Lung (tissue), 12 donors: Measurements from ENCODE around the gene UBL4B. TPM values are rescaled to one million over a fixed set of nuclear protein-coding genes. Genes with fewer than 3 reads are reported as not detected.

Experiments
- ATAC-seq: fragments of 200-7000 bp; cut with Tn5 transposase; one replicate; pipeline ENCODE4 v1.9.1; 2020; ENCODE audit warnings: moderate number of reproducible peaks; ENCODE audit not compliant: insufficient read depth, low FRiP score
- DNase-seq, 3 donors: peaks; one replicate each; pipeline ENCODE4 v3.0.0-alpha.2; 2013 to 2017
- H3K27ac ChIP-seq, 2 donors: one replicate each; pipeline ENCODE4 v1.5.1; 2013; ENCODE audit warnings: mild to moderate bottlenecking in 2 of 2, moderate library complexity in 2 of 2, control low read depth in 1 of 2, inconsistent platforms in 1 of 2, low read depth in 1 of 2, low read length in 1 of 2
- H3K27me3 ChIP-seq, 3 donors: one replicate each; pipeline ENCODE4 v1.5.1; 2013; ENCODE audit warnings: low read length in 2 of 3; ENCODE audit not compliant: control insufficient read depth in 3 of 3, insufficient read depth in 3 of 3
- H3K36me3 ChIP-seq, 4 donors: one replicate each; pipeline ENCODE4 v1.5.1; 2013; ENCODE audit warnings: low read length in 4 of 4, mild to moderate bottlenecking in 1 of 4, moderate library complexity in 1 of 4; ENCODE audit not compliant: control insufficient read depth in 4 of 4, insufficient read depth in 4 of 4
- H3K4me1 ChIP-seq, 5 donors: one replicate each; pipeline ENCODE4 v1.5.1; 2013; ENCODE audit warnings: low read length in 5 of 5, mild to moderate bottlenecking in 2 of 5, moderate library complexity in 1 of 5; ENCODE audit not compliant: control insufficient read depth in 5 of 5, insufficient read depth in 5 of 5
- H3K4me3 ChIP-seq: one replicate; pipeline ENCODE4 v1.5.1; 2013; ENCODE audit warnings: mild to moderate bottlenecking, control low read depth, moderate library complexity
- H3K9ac ChIP-seq, 2 donors: one replicate each; pipeline ENCODE4 v1.5.1; 2013; ENCODE audit warnings: low read length in 2 of 2, control low read depth in 1 of 2; ENCODE audit not compliant: insufficient read depth in 1 of 2
- H3K9me3 ChIP-seq, 4 donors: one replicate each; pipeline ENCODE4 v1.5.1; 2013; ENCODE audit warnings: low read length in 3 of 4, mild to moderate bottlenecking in 1 of 4, moderate library complexity in 1 of 4; ENCODE audit not compliant: control insufficient read depth in 4 of 4, insufficient read depth in 3 of 4
- WGBS, 2 donors: extraction: QIAGEN DNeasy Blood & Tissue Kit; methylation state at CpG; one replicate each; pipeline ENCODE4 v1.1.7; 2013; 5-methylcytosine and 5-hydroxymethylcytosine counted together
- polyA plus RNA-seq, 2 donors: library from polyadenylated mRNA; stranded (reverse); fragments of 200-250 nt; gene quantifications; one replicate each; pipeline ENCODE4 v1.2.1, GENCODE V29; 2013
- total RNA-seq, 2 donors: library from RNA; depleted of rRNA in 1 of 2; stranded (reverse); fragments of >200 nt in 1 of 2; gene quantifications; one replicate each; pipeline ENCODE4 v1.2.1, GENCODE V29; 2014 to 2021
- TF ChIP-seq, protein P1 (sequence below): IDR thresholded peaks from 2 replicates; pipeline ENCODE4 v1.5.1; 2012; ENCODE audit warnings: mild to moderate bottlenecking; ENCODE audit errors: control extremely low read depth, extremely low read depth
- donor health status: control.
- donor health status: control.
- donor health status: Bipolar disorder and iron deficiency.
- donor health status: healthy.
- donor health status: DM: yes; HTN: yes; CAD: no.

Gene UBL4B
- total and polyA plus RNA-seq, 4 donors, result not detected

DNA sequence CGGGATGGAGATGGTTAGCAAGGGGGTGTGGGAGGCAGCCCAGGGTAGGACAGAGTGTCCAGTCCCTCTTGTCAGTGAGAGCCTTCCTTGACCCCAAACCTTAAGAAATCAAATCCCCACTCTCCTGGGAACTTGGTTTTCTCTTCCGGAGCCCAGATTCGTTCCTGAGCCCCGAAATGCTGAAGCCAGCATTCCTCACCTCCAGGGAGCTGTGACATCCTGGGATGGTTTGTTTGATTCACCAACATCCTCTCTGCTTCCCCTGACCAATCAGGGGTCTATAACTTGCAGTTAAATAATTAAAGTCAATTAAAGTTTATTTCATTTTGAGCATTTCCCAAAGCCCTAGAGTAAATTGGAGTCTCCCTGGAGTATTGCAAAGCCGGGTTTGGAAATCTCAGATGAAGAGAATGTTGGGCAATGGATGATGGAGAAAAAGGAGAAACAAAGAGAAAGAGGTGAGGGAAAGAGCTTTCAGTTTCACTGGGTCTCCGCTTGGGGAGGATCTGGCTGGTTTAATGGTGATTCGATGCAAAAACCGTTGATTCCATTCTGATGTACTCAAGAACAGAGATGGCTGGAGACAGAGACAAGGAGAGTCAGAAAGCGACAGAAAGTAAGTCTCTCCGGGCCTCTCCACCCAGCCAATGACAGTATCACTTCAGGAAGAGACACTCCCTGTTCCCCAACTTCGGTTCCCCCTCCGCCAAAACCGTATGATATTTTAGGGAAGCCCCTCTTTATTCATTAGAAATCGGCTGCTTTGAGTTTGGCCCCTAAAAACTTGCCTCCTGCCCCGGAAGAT lies 29.0 kb upstream of the UBL4B start:
- Histone ChIP-seq H3K4me3 (no peak overlapping the region), H3K27ac (no peak overlapping the region), H3K9ac (no peak overlapping the region), H3K36me3 (no peaks in the 10 kb centered on the region), H3K9me3 (no peaks in the 10 kb centered on the region), H3K4me1 (peaks cover 0 to 11% (median 0%) of the 10 kb centered on the region in 5 donors), H3K27me3 (peaks cover 0 to 64% (median 55%) of the 10 kb centered on the region in 3 donors)
- WGBS, 2 donors, result 14 to 32% methylated on average over 15 of the region's 15 CpGs
- DNase-seq (peak in 1 of 3 donors; percentile 37), ATAC-seq (no peak)
- TF ChIP-seq, protein P1, sequence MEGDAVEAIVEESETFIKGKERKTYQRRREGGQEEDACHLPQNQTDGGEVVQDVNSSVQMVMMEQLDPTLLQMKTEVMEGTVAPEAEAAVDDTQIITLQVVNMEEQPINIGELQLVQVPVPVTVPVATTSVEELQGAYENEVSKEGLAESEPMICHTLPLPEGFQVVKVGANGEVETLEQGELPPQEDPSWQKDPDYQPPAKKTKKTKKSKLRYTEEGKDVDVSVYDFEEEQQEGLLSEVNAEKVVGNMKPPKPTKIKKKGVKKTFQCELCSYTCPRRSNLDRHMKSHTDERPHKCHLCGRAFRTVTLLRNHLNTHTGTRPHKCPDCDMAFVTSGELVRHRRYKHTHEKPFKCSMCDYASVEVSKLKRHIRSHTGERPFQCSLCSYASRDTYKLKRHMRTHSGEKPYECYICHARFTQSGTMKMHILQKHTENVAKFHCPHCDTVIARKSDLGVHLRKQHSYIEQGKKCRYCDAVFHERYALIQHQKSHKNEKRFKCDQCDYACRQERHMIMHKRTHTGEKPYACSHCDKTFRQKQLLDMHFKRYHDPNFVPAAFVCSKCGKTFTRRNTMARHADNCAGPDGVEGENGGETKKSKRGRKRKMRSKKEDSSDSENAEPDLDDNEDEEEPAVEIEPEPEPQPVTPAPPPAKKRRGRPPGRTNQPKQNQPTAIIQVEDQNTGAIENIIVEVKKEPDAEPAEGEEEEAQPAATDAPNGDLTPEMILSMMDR, result no peak

GRCh38 chr1:110083866-110084226 lies 28.4 kb upstream of the UBL4B start:
- no peak overlapping the region for H3K9ac ChIP-seq
- no peak for DNase-seq
- H3K27me3 ChIP-seq, result peaks cover 0 to 62% (median 55%) of the 10 kb centered on the region in 3 donors
- TF ChIP-seq, protein P1, result no peak
- no peaks in the 10 kb centered on the region for H3K9me3 ChIP-seq
- peak overlapping the region; percentile 31 for H3K4me3 ChIP-seq
- peak; percentile 17 for ATAC-seq
- H3K4me1 ChIP-seq, result peaks cover 0 to 11% (median 0%) of the 10 kb centered on the region in 5 donors
- WGBS, 2 donors, result 5 to 6% methylated on average over 32 to 37 of the region's 37 CpGs
- H3K27ac ChIP-seq, result peak overlapping the region in 1 of 2 donors; percentile 60
- H3K36me3 ChIP-seq, result no peaks in the 10 kb centered on the region

- WGBS, 2 donors, result 3 to 4% methylated on average over 72 of the region's 72 CpGs
- peak; percentile 70 to 74 (median 74) for DNase-seq
- H3K9ac ChIP-seq, result no peak overlapping the region
These were observed 27.8 kb upstream of the UBL4B start for GRCh38 chr1:110084227-110085078.

More at GRCh38 chr1:110084227-110085078, 27.8 kb upstream of the UBL4B start:
- Histone ChIP-seq H3K9me3 (no peaks in the 10 kb centered on the region), H3K27me3 (peaks cover 0 to 62% (median 55%) of the 10 kb centered on the region in 3 donors), H3K36me3 (no peaks in the 10 kb centered on the region), H3K27ac (peak overlapping the region in 1 of 2 donors; percentile 60), H3K4me3 (peak overlapping the region; percentile 52), H3K4me1 (peaks cover 0 to 11% (median 0%) of the 10 kb centered on the region in 5 donors)
- TF ChIP-seq, protein P1, result no peak
- peak; percentile 68 for ATAC-seq
